HCT116 (cell line): ENCODE results near the gene PIP4K2B. TPM values are rescaled to one million over a fixed set of nuclear protein-coding genes. Genes with fewer than 3 reads are reported as not detected.

Source experiments
- ATAC-seq: fragments of 200-7000 bp; cut with Tn5 transposase; 2 replicates; pipeline ENCODE4 v1.9.1; 2020; ENCODE audit warnings: mild to moderate bottlenecking, moderate library complexity
- BruUV-seq: library from RNA; stranded (reverse); fragments of 400-500 nt; replicated peaks from 2 replicates; lab custom pipeline; 2021; lab: Mats Ljungman, UMichigan
- CTCF ChIA-PET: fragments of 300-600 bp; sonication (Branson Sonifier 250); formaldehyde crosslinking; loops from one replicate; lab custom pipeline; 2021; ENCODE audit warnings: antibody characterized with exemption; lab: Charles Lee
- POLR2A ChIA-PET: fragments of 300-600, 350-600 bp; sonication (Branson Sonifier 250); formaldehyde crosslinking; loops from one replicate; lab custom pipeline; 2021; ENCODE audit warnings: antibody characterized with exemption; lab: Charles Lee
- RAD21 ChIA-PET, 2 experiments: fragments of 300-600 bp; sonication (Branson Sonifier 250); formaldehyde crosslinking; loops; one replicate each; lab custom pipeline; 2023; ENCODE audit warnings: low total read pairs in 2 of 2; ENCODE audit not compliant: uncharacterized antibody in 2 of 2, unreplicated experiment in 2 of 2, low non-redundant PET in 1 of 2; lab: Charles Lee
- DNase-seq: peaks from one replicate; pipeline ENCODE4 v3.0.0-alpha.2; 2010; ENCODE audit warnings: low read depth, low spot score
- H2AFZ ChIP-seq: fragments of 200-600 bp; shearing (Covaris generic), sonication (generic); 2 replicates; pipeline ENCODE4 v1.6.1; 2017; ENCODE audit warnings: low read depth, mixed run types, mixed read lengths, antibody characterized with exemption, low read length; ENCODE audit not compliant: poor library complexity, severe bottlenecking
- H3K27ac ChIP-seq: 2 replicates; pipeline ENCODE4 v1.5.1; 2012; ENCODE audit warnings: low read depth, low read length
- H3K27me3 ChIP-seq: fragments of 200-600 bp; sonication (generic); 2 replicates; pipeline ENCODE4 v1.6.1; 2016; ENCODE audit warnings: mixed run types, low read length, mixed read lengths; ENCODE audit not compliant: insufficient read depth
- H3K36me3 ChIP-seq, 2 experiments: fragments of 200-500 bp in 1 of 2; fragments of 200-600 bp in 1 of 2; sonication (Bioruptor generic) in 1 of 2; sonication (generic) in 1 of 2; 2 replicates each; pipeline versions ENCODE4 v1.5.1 to v1.6.1; 2014 to 2016; ENCODE audit warnings: low read length in 2 of 2, inconsistent platforms in 1 of 2, mixed read lengths in 1 of 2, mixed run types in 1 of 2; ENCODE audit not compliant: insufficient read depth in 2 of 2, control insufficient read depth in 1 of 2
- H3K4me1 ChIP-seq, 2 experiments: fragments of 200-600 bp in 1 of 2; sonication (generic) in 1 of 2; 2 replicates each; pipeline versions ENCODE4 v1.5.1 to v1.6.1; 2012 to 2017; ENCODE audit warnings: low read length in 2 of 2, inconsistent platforms in 1 of 2, mild to moderate bottlenecking in 1 of 2, mixed read lengths in 1 of 2, mixed run types in 1 of 2, moderate library complexity in 1 of 2; ENCODE audit not compliant: insufficient read depth in 2 of 2, control insufficient read depth in 1 of 2
- H3K4me2 ChIP-seq: fragments of 200-600 bp; sonication (generic); 2 replicates; pipeline ENCODE4 v1.6.1; 2017; ENCODE audit warnings: mixed run types, low read length, mixed read lengths
- H3K4me3 ChIP-seq, 2 experiments: fragments of 200-600 bp in 1 of 2; sonication (generic) in 1 of 2; replicated peaks in 1 of 2; 2 replicates each; pipeline ENCODE4 v1.5.1; 2011 to 2016; ENCODE audit warnings: low read length in 2 of 2, control low read depth in 1 of 2, low read depth in 1 of 2, mild to moderate bottlenecking in 1 of 2, mixed read lengths in 1 of 2, mixed run types in 1 of 2
- H3K79me2 ChIP-seq: fragments of 200-600 bp; sonication (generic); 2 replicates; pipeline ENCODE4 v1.6.1; 2017; ENCODE audit warnings: mild to moderate bottlenecking, mixed run types, low read length, moderate library complexity, mixed read lengths; ENCODE audit not compliant: insufficient read depth
- H3K9ac ChIP-seq: fragments of 200-600 bp; sonication (generic); 2 replicates; pipeline ENCODE4 v1.6.1; 2016; ENCODE audit warnings: low read length, mixed read lengths
- H3K9me2 ChIP-seq: fragments of 200-600 bp; sonication (generic), shearing (Covaris generic); 2 replicates; pipeline ENCODE4 v1.6.1; 2017; ENCODE audit warnings: mixed run types, mild to moderate bottlenecking, moderate library complexity; ENCODE audit not compliant: insufficient read depth
- H3K9me3 ChIP-seq, 2 experiments: fragments of 200-500 bp in 1 of 2; fragments of 200-600 bp in 1 of 2; sonication (Bioruptor generic) in 1 of 2; sonication (generic) in 1 of 2; 2 replicates each; pipeline ENCODE4 v1.6.1; 2014 to 2017; ENCODE audit warnings: low read length in 2 of 2, mixed read lengths in 2 of 2, inconsistent platforms in 1 of 2, low read depth in 1 of 2, mild to moderate bottlenecking in 1 of 2, mixed run types in 1 of 2, moderate library complexity in 1 of 2; ENCODE audit not compliant: control insufficient read depth in 1 of 2, insufficient read depth in 1 of 2
- H4K20me1 ChIP-seq: fragments of 200-600 bp; sonication (generic), shearing (Covaris generic); 2 replicates; pipeline ENCODE4 v1.6.1; 2017; ENCODE audit warnings: mixed run types, mild to moderate bottlenecking, moderate library complexity; ENCODE audit not compliant: insufficient read depth
- ELF1 ChIP-seq: IDR thresholded peaks from 2 replicates; pipeline ENCODE4 v1.6.1; 2012; ENCODE audit warnings: low read depth, borderline replicate concordance
- POLR2A ChIP-seq: IDR thresholded peaks from 2 replicates; pipeline ENCODE4 v1.7.0; 2011; ENCODE audit warnings: borderline replicate concordance; ENCODE audit not compliant: insufficient read depth, insufficient read length; ENCODE audit errors: extremely low read depth
- POLR2AphosphoS5 ChIP-seq: IDR thresholded peaks from 2 replicates; pipeline ENCODE4 v1.6.1; 2011; ENCODE audit warnings: mild to moderate bottlenecking, low read depth, low read length, moderate library complexity
- SP1 ChIP-seq: IDR thresholded peaks from 2 replicates; pipeline ENCODE4 v1.6.1; 2012; ENCODE audit warnings: low read depth
- SRF ChIP-seq: IDR thresholded peaks from 2 replicates; pipeline ENCODE4 v1.6.1; 2012; ENCODE audit warnings: low read depth
- intact Hi-C: fragments of 100-400 bp; cut with micrococcal nuclease; formaldehyde crosslinking; loops from 2 replicates; pipeline ENCODE4 v1.10.0; 2022
- total RNA-seq: library from RNA; stranded (reverse); gene quantifications from one replicate; pipeline ENCODE4 v1.2.1, GENCODE V29; 2021; ENCODE audit not compliant: unreplicated experiment
- TF ChIP-seq, protein P1 (sequence below): IDR thresholded peaks from 2 replicates; pipeline ENCODE4 v1.6.1; 2012; ENCODE audit warnings: low read depth

The PIP4K2B gene
- total RNA-seq, 1 experiment from 2014 or later, result 40.3 TPM

DNA sequence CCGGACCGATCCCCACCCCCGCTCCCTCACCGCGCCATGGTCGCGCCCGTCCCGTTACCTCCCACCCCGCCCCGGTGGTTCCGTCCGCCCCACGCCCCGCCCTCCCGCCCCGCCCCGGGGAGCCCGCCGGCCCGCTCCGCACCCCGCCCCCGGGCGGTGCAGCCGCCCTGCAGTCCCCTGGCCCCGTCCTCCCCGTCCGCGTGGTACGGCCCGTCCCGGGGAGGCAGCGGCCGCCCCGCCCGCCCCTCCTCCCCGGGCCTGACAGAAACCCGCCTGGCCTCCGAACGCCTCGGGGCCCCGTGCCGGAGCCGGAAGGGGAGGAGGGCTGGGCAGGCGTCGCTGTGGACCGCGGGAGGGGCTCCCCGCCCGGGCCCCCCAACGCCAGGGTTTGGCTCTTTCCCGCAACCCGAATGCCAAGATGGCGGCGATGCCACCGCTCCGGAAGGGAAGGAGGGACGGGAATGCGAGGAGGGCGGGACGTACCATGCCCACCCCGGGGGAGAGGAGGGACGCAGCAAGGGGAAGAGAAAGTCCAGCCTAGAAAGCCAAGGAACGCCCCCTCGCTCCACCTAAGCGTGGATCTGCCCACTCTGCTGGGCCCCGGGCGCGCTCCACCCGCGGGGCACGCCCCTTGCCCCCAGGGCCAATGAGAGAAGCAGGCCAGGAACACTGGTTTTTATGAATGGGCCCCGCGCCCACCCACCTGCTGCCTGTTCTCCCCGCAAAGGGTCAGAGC is at the start of gene PIP4K2B (continued):
- TF ChIP-seq, protein P1, sequence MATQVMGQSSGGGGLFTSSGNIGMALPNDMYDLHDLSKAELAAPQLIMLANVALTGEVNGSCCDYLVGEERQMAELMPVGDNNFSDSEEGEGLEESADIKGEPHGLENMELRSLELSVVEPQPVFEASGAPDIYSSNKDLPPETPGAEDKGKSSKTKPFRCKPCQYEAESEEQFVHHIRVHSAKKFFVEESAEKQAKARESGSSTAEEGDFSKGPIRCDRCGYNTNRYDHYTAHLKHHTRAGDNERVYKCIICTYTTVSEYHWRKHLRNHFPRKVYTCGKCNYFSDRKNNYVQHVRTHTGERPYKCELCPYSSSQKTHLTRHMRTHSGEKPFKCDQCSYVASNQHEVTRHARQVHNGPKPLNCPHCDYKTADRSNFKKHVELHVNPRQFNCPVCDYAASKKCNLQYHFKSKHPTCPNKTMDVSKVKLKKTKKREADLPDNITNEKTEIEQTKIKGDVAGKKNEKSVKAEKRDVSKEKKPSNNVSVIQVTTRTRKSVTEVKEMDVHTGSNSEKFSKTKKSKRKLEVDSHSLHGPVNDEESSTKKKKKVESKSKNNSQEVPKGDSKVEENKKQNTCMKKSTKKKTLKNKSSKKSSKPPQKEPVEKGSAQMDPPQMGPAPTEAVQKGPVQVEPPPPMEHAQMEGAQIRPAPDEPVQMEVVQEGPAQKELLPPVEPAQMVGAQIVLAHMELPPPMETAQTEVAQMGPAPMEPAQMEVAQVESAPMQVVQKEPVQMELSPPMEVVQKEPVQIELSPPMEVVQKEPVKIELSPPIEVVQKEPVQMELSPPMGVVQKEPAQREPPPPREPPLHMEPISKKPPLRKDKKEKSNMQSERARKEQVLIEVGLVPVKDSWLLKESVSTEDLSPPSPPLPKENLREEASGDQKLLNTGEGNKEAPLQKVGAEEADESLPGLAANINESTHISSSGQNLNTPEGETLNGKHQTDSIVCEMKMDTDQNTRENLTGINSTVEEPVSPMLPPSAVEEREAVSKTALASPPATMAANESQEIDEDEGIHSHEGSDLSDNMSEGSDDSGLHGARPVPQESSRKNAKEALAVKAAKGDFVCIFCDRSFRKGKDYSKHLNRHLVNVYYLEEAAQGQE, result no peak
- peak; percentile 89 for TF ChIP-seq SP1
- peak; percentile 65 for TF ChIP-seq POLR2A
- TF ChIP-seq SRF, result no peak

DNA sequence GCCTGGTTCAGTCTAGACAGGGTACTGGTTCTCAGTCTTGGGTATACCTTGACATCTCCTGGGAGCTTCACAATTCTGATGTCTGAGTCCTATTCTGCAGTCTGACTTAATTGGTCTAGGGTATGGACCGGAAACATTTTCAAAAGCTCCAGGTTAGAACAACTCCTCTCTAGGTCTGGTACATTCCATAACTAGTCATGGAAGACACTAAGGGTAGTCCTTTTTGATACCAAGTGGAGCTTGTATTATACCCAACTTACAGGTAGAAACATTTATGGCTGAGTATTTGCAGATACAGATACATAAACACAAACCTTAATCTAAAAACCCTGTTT is 49.2 kb upstream of the PIP4K2B start:
- BruUV-seq, result no TSS peak
- H3K4me3 ChIP-seq, result no peak overlapping the region
- H3K9me2 ChIP-seq, result no peaks in the 10 kb centered on the region
- peak; percentile 43; the same call in 1 of the 2 replicates for TF ChIP-seq POLR2AphosphoS5
- no peak for TF ChIP-seq ELF1
- no peak; the same call in 1 of the 2 replicates for ATAC-seq
- peaks cover 48% of the 10 kb centered on the region for H3K79me2 ChIP-seq
- no peak overlapping the region for H2AFZ ChIP-seq
- peaks cover 32% of the 10 kb centered on the region; the same call in 1 of the 2 replicates for H4K20me1 ChIP-seq
- peaks cover 44 to 56% of the 10 kb centered on the region in 2 experiments for H3K36me3 ChIP-seq
- DNase-seq, result no peak
- CTCF ChIA-PET, result no interaction called here
- H3K4me2 ChIP-seq, result no peak overlapping the region
- H3K27me3 ChIP-seq, result no peaks in the 10 kb centered on the region
- H3K9ac ChIP-seq, result no peak overlapping the region
- no peaks in the 10 kb centered on the region for H3K9me3 ChIP-seq
- POLR2A ChIA-PET, result interaction anchor here (0.6 to 3.2 kb wide), 5 partner anchors 11 to 171 kb away, joined by 3 to 15 read pairs (median 3); partner anchors contain the start of gene LASP1
- RAD21 ChIA-PET, result no interaction called here
- H3K27ac ChIP-seq, result peak overlapping the region; percentile 16; the same call in 1 of the 2 replicates
- intact Hi-C loops, result no loop called here
- H3K4me1 ChIP-seq, result peaks cover 9 to 25% of the 10 kb centered on the region in 2 experiments; a peak in 3 of 4 replicates
